Activated naive CD8-positive, alpha-beta T cell treated with anti-CD3 and anti-CD28 coated beads, Interleukin-2, amount 10 ng/mL, durations not matched to agents 7 days and 5 days (primary cell): ENCODE data around the gene BICRAL. TPM values are rescaled to one million over a fixed set of nuclear protein-coding genes. Genes with fewer than 3 reads are reported as not detected.
A peak's percentile ranks its signal among the peaks of the same experiment; 100 is the strongest.
"Not testable (repeated sequence)": the region's sequence is repeated elsewhere in the genome, so short reads cannot be mapped to it uniquely, and the experiment has no call there.

Experiments
- ATAC-seq: fragments of 150-1000 bp; cut with Tn5 transposase; one replicate; pipeline ENCODE4 v1.10.0; 2021; ENCODE audit warnings: low read depth, moderate library complexity
- POLR2A ChIA-PET: fragments of 350-600 bp; sonication (Branson Sonifier 250); formaldehyde crosslinking; loops from one replicate; lab custom pipeline; 2021; ENCODE audit warnings: antibody characterized with exemption; lab: Charles Lee
- DNase-seq: peaks from one replicate; pipeline ENCODE4 v3.0.0; 2021
- H3K27ac Mint-ChIP-seq: one replicate; pipeline ENCODE4 v1.8.0; 2022; ENCODE audit warnings: mild to moderate bottlenecking, mixed read lengths
- H3K27me3 Mint-ChIP-seq: one replicate; pipeline ENCODE4 v1.8.0; 2022; ENCODE audit warnings: mild to moderate bottlenecking, moderate library complexity, mixed read lengths
- H3K36me3 Mint-ChIP-seq: one replicate; pipeline ENCODE4 v1.8.0; 2021; ENCODE audit warnings: mild to moderate bottlenecking, mixed read lengths
- H3K4me1 Mint-ChIP-seq: one replicate; pipeline ENCODE4 v1.8.0; 2021; ENCODE audit warnings: mixed read lengths
- H3K4me3 Mint-ChIP-seq: one replicate; pipeline ENCODE4 v1.8.0; 2022; ENCODE audit warnings: mild to moderate bottlenecking, moderate library complexity, mixed read lengths
- H3K9me3 Mint-ChIP-seq: one replicate; pipeline ENCODE4 v1.8.0; 2021; ENCODE audit warnings: mixed read lengths
- total RNA-seq, 2 experiments: library from RNA; stranded (reverse); gene quantifications; one replicate each; pipeline ENCODE4 v1.2.3, GENCODE V29; 2021

The BICRAL gene, protein sequence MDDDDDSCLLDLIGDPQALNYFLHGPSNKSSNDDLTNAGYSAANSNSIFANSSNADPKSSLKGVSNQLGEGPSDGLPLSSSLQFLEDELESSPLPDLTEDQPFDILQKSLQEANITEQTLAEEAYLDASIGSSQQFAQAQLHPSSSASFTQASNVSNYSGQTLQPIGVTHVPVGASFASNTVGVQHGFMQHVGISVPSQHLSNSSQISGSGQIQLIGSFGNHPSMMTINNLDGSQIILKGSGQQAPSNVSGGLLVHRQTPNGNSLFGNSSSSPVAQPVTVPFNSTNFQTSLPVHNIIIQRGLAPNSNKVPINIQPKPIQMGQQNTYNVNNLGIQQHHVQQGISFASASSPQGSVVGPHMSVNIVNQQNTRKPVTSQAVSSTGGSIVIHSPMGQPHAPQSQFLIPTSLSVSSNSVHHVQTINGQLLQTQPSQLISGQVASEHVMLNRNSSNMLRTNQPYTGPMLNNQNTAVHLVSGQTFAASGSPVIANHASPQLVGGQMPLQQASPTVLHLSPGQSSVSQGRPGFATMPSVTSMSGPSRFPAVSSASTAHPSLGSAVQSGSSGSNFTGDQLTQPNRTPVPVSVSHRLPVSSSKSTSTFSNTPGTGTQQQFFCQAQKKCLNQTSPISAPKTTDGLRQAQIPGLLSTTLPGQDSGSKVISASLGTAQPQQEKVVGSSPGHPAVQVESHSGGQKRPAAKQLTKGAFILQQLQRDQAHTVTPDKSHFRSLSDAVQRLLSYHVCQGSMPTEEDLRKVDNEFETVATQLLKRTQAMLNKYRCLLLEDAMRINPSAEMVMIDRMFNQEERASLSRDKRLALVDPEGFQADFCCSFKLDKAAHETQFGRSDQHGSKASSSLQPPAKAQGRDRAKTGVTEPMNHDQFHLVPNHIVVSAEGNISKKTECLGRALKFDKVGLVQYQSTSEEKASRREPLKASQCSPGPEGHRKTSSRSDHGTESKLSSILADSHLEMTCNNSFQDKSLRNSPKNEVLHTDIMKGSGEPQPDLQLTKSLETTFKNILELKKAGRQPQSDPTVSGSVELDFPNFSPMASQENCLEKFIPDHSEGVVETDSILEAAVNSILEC
- 10 to 100 TPM; 28.3 to 29.6 TPM for total RNA-seq

DNA sequence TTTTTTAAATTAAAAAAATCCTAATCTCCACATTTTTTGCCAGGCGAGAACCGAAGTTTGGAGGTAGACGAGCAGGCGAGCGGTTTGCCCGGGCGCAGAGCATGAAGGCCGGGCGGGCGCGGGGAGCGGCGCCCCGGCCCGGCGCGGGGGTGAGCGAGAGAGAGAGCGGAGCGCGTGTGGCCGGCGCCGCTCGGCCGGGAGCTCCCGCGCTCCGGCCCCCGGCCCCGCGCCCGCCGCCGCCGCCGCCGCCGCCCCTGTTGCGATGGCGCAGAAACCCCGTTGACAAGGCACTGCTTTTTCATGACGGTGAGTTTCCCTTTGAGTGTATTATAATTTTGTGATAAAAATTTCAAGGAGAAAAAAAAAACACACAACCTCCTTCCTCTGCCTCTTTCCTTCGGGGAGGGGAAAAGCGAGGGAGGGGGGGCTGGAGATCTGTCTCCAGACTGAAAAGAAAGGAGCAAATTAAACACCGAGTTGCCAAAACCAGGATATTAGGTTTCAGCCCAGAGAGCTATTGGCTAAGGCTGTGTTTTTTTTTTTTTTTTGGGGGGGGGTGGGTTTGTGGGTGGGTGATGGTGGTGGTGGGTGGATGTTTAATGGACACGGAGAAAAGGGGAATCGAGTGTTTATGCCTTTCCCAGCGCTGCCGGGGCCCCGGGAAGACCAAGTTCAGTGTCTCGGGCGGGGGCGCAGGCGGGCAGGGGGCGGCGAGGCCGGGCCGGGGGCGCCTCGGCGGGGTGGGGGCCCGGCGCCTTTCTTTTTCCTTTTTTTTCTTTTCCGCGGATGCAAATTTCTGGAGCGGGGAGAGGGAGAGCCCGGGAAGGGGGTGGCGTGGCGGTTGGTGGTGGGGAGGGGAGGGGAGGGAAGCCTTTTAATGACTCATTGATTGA is at the start of gene BICRAL:
Gene BICRAL (plus strand): TSS at position 257 of the 893 bp plus-strand sequence. CDS start 39,971 bp downstream, outside the sequence.
- H3K27ac Mint-ChIP-seq = peak within 1 kb of the TSS; percentile 99
- no peaks in the 10 kb centered on the region for H3K9me3 Mint-ChIP-seq
- DNase-seq = peak; percentile 82
- peak; percentile 24 for ATAC-seq
- H3K4me3 Mint-ChIP-seq = peak within 1 kb of the TSS; percentile 95
- POLR2A ChIA-PET = interaction anchor here (0.6 to 22.2 kb wide), 27 partner anchors 10 to 847 kb away, joined by 3 to 450 read pairs (median 5); partner anchors contain the start of genes CNPY3, GTPBP2, PEX6 and RPL7L1
- H3K36me3 Mint-ChIP-seq = peaks cover 10% of the 10 kb centered on the region
- H3K27me3 Mint-ChIP-seq = no peaks in the 10 kb centered on the region
- H3K4me1 Mint-ChIP-seq = peaks cover 39% of the 10 kb centered on the region

- H3K4me1 Mint-ChIP-seq, H3K36me3 Mint-ChIP-seq, POLR2A ChIA-PET, H3K27ac Mint-ChIP-seq, DNase-seq, H3K4me3 Mint-ChIP-seq, H3K9me3 Mint-ChIP-seq, ATAC-seq: not testable (repeated sequence)
- H3K27me3 Mint-ChIP-seq = peaks cover 13% of the 10 kb centered on the region
Observed at GRCh38 chr6:42733867-42734481, 47.9 kb upstream of the BICRAL start.

DNA sequence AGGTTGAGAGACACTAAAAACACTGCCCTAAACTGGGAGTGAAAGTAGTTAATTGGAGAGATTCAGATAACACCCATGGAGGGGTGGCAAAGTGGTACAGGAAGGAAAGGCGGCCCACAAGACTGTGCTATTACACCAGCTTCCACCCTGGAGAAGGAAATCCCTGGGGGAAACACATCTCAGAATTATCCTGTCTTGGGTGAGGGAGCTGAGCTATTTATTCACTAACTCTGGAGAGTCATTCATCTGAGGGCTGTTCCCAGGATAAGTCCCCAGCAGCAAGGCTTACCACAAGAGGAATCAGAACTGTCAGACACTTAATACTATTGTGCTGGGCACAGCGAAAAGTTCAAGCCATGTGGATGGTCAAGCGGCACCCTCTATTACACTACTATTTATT is 45.9 kb upstream of the BICRAL start:
- Mint-ChIP-seq H3K36me3 (no peaks in the 10 kb centered on the region), H3K27me3 (peaks cover 14% of the 10 kb centered on the region), H3K9me3 (peaks cover 3% of the 10 kb centered on the region)

GRCh38 chr6:42740725-42741124 is 41.1 kb upstream of the BICRAL start:
- peaks cover 11% of the 10 kb centered on the region for H3K36me3 Mint-ChIP-seq
- ATAC-seq (no peak), DNase-seq (no peak)
- H3K27me3 Mint-ChIP-seq = peaks cover 14% of the 10 kb centered on the region
- no peak overlapping the region for H3K4me3 Mint-ChIP-seq
- H3K4me1 Mint-ChIP-seq = peaks cover 6% of the 10 kb centered on the region
- no peaks in the 10 kb centered on the region for H3K9me3 Mint-ChIP-seq
- H3K27ac Mint-ChIP-seq = no peak overlapping the region
- POLR2A ChIA-PET = interaction anchor here (0.7 kb wide), 3 partner anchors 19 to 133 kb away, joined by 3 to 7 read pairs (median 6); no protein-coding TSS in a partner anchor

More for the DNA sequence above, 45.9 kb upstream of the BICRAL start:
- POLR2A ChIA-PET = interaction anchor here (0.6 kb wide), 1 partner anchor 35 kb away, joined by 3 read pairs; no protein-coding TSS in a partner anchor
- H3K27ac Mint-ChIP-seq = no peak overlapping the region
- DNase-seq (no peak), ATAC-seq (no peak)
- H3K4me1 Mint-ChIP-seq = no peaks in the 10 kb centered on the region
- no peak overlapping the region for H3K4me3 Mint-ChIP-seq

- DNase-seq (no peak), ATAC-seq (no peak)
- H3K4me3 Mint-ChIP-seq = peak overlapping the region; percentile 31
- POLR2A ChIA-PET = interaction anchor here (1.0 to 1.4 kb wide), 3 partner anchors 10 to 148 kb away, joined by 4 to 6 read pairs (median 5); partner anchors contain the start of gene BICRAL
- H3K9me3 Mint-ChIP-seq = no peaks in the 10 kb centered on the region
- peaks cover 8% of the 10 kb centered on the region for H3K4me1 Mint-ChIP-seq
- no peak overlapping the region for H3K27ac Mint-ChIP-seq
- H3K27me3 Mint-ChIP-seq = peaks cover 12% of the 10 kb centered on the region
- H3K36me3 Mint-ChIP-seq = peaks cover 14% of the 10 kb centered on the region
Observed at GRCh38 chr6:42742116-42742894, 39.5 kb upstream of the BICRAL start.

DNA sequence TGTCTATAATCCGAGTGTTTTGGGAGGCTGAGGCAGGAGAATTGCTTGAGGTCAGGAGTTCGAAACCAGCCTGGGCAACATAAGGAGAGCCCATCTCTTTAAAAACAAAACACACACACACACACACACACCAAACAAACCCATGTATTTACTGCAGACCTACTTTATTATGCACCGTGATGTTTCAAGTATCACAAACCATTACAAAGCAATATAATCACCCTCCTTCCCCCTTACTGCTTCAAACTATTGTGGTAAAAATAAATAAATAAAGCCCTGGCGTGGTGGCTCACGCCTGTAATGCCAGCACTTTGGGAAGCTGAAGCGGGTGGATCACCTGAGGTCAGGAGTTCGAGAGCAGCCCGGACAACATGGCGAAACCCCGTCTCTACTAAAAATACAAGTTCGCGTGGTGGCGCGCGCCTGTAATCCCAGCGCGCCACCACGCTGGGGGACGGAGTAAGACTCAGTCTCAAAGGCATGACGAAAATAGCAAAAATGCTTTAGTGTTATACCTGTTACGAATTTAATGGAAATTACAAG is 37.4 kb upstream of the BICRAL start:
- DNase-seq = no peak
- Mint-ChIP-seq H3K36me3 (peaks cover 17% of the 10 kb centered on the region), H3K4me3 (peak overlapping the region; percentile 100), H3K4me1 (peaks cover 21% of the 10 kb centered on the region), H3K27me3 (no peaks in the 10 kb centered on the region), H3K27ac (peak overlapping the region; percentile 100), H3K9me3 (no peaks in the 10 kb centered on the region)
- POLR2A ChIA-PET = interaction anchor here (0.9 to 8.0 kb wide), 7 partner anchors 15 to 181 kb away, joined by 3 to 450 read pairs (median 13); partner anchors contain the start of genes BICRAL, RPL7L1 and UBR2
- ATAC-seq = no peak

DNA sequence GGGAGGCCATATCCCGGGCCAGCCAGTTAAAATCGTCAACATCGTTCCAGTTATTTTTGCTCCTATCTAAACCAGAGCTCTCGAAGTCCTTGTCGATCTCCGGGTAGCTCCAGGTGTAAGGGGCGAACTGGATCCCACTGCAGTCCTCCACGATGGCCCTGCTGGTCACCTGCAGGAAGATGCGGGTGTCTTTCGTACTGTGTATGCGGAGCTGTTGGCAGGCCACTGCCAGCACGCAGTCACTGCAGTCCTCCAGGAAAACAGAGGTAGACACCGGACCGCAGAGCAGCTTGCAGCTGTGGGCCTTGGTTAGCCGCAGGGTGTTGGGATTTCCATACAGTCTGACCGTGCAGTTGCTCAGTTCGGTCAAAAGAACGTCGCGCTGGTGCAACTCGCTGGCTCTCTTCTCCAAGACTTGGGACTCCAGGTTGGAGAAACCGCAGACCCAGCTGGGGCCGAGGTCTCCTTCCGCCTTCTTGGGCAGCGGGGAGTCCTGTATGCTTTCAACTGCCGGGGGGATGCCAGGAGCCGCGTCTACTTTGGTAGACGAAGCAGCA is 36.7 kb upstream of the BICRAL start:
- POLR2A ChIA-PET = interaction anchor here (0.5 to 8.0 kb wide), 20 partner anchors 10 to 732 kb away, joined by 3 to 450 read pairs (median 8); partner anchors contain the start of genes BICRAL, CNPY3, PEX6 and PPP2R5D
- Mint-ChIP-seq H3K4me1 (peaks cover 21% of the 10 kb centered on the region), H3K9me3 (no peaks in the 10 kb centered on the region), H3K27ac (peak overlapping the region; percentile 100), H3K4me3 (peak overlapping the region; percentile 100), H3K36me3 (peaks cover 17% of the 10 kb centered on the region), H3K27me3 (no peaks in the 10 kb centered on the region)
- DNase-seq (peak; percentile 54), ATAC-seq (no peak)

DNA sequence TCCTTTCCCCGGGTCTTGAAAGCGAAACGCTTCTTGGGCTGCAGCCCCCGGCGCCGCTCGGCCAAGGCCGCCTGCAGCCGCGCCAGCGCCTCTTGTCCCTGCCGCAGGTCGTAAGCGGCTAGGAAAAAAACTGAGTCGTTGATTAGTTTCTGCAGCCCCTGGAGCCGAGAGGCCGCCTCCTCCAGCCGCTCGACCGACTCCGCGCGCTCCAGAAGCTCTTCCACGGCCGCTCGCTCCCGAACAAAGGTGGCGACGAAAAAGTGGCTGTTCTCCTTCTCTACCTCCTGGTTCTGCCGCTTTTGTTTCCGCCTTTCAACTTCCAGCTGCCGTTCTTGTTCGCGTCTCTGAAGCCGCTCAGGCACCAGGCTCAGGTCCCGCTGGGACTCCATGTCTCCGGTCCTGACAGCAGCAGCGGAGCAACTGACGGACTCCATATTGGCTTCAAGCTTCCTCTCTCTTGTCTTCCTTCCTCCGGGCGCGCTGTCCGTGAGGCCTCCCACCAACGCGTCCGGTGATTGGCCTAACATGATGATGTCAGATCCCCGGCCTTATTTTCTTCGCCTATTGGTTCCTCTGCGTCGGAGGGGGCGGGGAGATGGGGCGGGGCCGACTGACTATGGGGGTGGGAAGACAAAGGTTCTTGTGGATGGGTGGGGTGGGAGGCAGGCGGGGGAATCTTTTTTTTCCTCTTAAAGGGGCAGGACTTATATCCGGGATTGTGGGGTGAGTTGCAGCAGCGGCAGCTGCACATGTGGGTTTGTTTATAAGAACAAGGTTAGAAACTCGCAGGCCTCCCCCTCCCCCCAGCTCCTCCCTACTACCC is 36.0 kb upstream of the BICRAL start, which contains the start of gene TBCC:
Gene TBCC (minus strand): TSS at position 464 of the 823 bp plus-strand sequence. CDS start 30 bp downstream, at position 434.
- peaks cover 21% of the 10 kb centered on the region for H3K4me1 Mint-ChIP-seq
- peaks cover 20% of the 10 kb centered on the region for H3K36me3 Mint-ChIP-seq
- peak within 1 kb of the TSS; percentile 100 for H3K4me3 Mint-ChIP-seq
- DNase-seq = peak; percentile 85
- no peaks in the 10 kb centered on the region for H3K9me3 Mint-ChIP-seq
- H3K27ac Mint-ChIP-seq = peak within 1 kb of the TSS; percentile 100
- no peaks in the 10 kb centered on the region for H3K27me3 Mint-ChIP-seq
- POLR2A ChIA-PET = interaction anchor here (0.5 to 8.0 kb wide), 28 partner anchors 9 to 731 kb away, joined by 3 to 450 read pairs (median 6); partner anchors contain the start of genes BICRAL, CNPY3, CUL7 and PEX6
- ATAC-seq = peak; percentile 83

DNA sequence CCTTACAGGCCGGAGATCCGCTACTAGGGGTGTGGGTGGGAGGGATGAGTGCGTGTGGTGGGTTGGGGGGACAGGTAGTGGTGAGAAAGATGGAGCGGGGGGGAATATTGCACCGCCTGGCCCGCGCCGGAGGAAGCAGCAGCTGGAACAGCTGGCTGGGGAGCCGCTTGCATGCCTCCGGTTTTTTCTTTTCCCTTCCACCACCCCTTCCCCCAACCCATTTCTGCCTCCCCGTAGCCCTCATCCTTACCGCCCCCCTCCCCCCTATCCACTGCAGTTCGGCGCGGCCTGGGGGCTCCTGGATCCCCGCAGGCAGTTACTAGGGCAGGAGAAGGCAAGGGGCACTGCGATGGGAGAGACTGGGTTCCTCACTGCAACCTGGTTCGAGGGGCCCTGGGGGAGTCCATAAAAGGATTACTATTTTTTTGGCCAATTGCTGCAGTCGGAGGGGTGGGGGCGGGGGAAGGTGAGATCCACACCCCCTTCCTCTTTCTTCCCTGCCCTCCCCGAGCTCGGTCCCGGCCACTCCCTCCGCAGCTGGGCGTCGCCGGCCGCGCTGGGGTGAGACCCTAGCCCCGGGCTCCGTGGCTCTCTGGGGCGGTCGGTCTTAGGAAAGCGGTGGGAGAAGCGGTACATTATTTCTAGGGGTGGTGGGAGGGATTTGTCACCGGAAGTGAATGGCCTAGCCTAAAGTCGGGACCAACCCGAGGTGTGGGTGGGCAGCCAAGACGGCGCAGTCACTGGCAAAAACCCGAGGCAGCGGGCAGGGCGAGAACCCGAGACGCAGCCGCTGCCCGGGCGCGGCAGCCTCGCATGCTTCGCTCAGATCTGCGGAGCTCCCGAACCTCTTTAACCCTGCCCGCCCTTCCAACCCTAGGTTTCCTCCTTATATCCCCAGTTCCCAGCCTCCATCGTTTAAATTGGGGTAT is 35.1 kb upstream of the BICRAL start:
- H3K4me3 Mint-ChIP-seq = peak overlapping the region; percentile 100
- ATAC-seq (peak; percentile 57), DNase-seq (peak; percentile 86)
- POLR2A ChIA-PET = interaction anchor here (0.5 to 8.0 kb wide), 31 partner anchors 11 to 730 kb away, joined by 3 to 450 read pairs (median 5); partner anchors contain the start of genes BICRAL, CNPY3, CUL7 and PEX6
- H3K36me3 Mint-ChIP-seq = peaks cover 20% of the 10 kb centered on the region
- H3K9me3 Mint-ChIP-seq = no peaks in the 10 kb centered on the region
- H3K4me1 Mint-ChIP-seq = peaks cover 21% of the 10 kb centered on the region
- H3K27ac Mint-ChIP-seq = peak overlapping the region; percentile 100
- H3K27me3 Mint-ChIP-seq = no peaks in the 10 kb centered on the region
